Fibroblast of lung (primary cell): Measurements from ENCODE around the gene DOC2B. TPM values are rescaled to one million over a fixed set of nuclear protein-coding genes. Genes with fewer than 3 reads are reported as not detected.

Experiments used
- DNase-seq, 2 donors: peaks; one replicate each; pipeline versions ENCODE4 v3.0.0 to v3.0.0-alpha.2; 2010; ENCODE audit warnings: low read depth in 2 of 2
- H2AFZ ChIP-seq: 2 replicates; pipeline ENCODE4 v1.5.1; 2012; ENCODE audit warnings: low read length, control low read depth, inconsistent platforms
- H3K27ac ChIP-seq: 2 replicates; pipeline ENCODE4 v1.5.1; 2011; ENCODE audit warnings: low read length, control low read depth; ENCODE audit not compliant: insufficient read depth
- H3K27me3 ChIP-seq: 2 replicates; pipeline ENCODE4 v1.5.1; 2011; ENCODE audit warnings: mild to moderate bottlenecking, low read length; ENCODE audit not compliant: control insufficient read depth, insufficient read depth
- H3K36me3 ChIP-seq: 2 replicates; pipeline ENCODE4 v1.5.1; 2011; ENCODE audit warnings: low read length; ENCODE audit not compliant: control insufficient read depth, insufficient read depth
- H3K4me1 ChIP-seq: 2 replicates; pipeline ENCODE4 v1.5.1; 2011; ENCODE audit warnings: low read length; ENCODE audit not compliant: control insufficient read depth, insufficient read depth; ENCODE audit errors: extremely low read depth
- H3K4me2 ChIP-seq: 2 replicates; pipeline ENCODE4 v1.5.1; 2011; ENCODE audit warnings: low read length, control low read depth; ENCODE audit not compliant: insufficient read depth; ENCODE audit errors: extremely low read depth
- H3K4me3 ChIP-seq, 4 experiments: fragments of 200-600 bp in 1 of 4; sonication (generic) in 1 of 4; replicated peaks in 1 of 4; 2 replicates each; pipeline ENCODE4 v1.5.1; 2011 to 2016; ENCODE audit warnings: low read length in 4 of 4, low read depth in 3 of 4, mild to moderate bottlenecking in 3 of 4, control low read depth in 2 of 4, inconsistent platforms in 1 of 4, mixed read lengths in 1 of 4; ENCODE audit not compliant: insufficient read depth in 1 of 4; ENCODE audit errors: control extremely low read depth in 1 of 4
- H3K79me2 ChIP-seq: 2 replicates; pipeline ENCODE4 v1.5.1; 2012; ENCODE audit warnings: mild to moderate bottlenecking, low read length, inconsistent platforms; ENCODE audit not compliant: control insufficient read depth, insufficient read depth
- H3K9ac ChIP-seq: 2 replicates; pipeline ENCODE4 v1.5.1; 2011; ENCODE audit warnings: mild to moderate bottlenecking, low read length, control low read depth; ENCODE audit not compliant: insufficient read depth
- H3K9me3 ChIP-seq: 2 replicates; pipeline ENCODE4 v1.5.1; 2012; ENCODE audit warnings: low read depth, low read length; ENCODE audit not compliant: control insufficient read depth, insufficient read depth
- H4K20me1 ChIP-seq: 2 replicates; pipeline ENCODE4 v1.5.1; 2011; ENCODE audit warnings: low read length; ENCODE audit not compliant: control insufficient read depth, insufficient read depth; ENCODE audit errors: extremely low read depth
- EZH2 ChIP-seq: IDR thresholded peaks from 2 replicates; pipeline ENCODE4 v1.5.1; 2012; ENCODE audit warnings: low read length, control low read depth, mild to moderate bottlenecking; ENCODE audit errors: missing control alignments
- polyA plus RNA-seq, 2 donors: library from polyadenylated mRNA; depleted of rRNA in 1 of 2; stranded (reverse) in 1 of 2; unstranded in 1 of 2; fragments of >200 nt; gene quantifications; 2 replicates each; pipeline ENCODE4 v1.2.1, GENCODE V29; 2011 to 2012; ENCODE audit warnings: missing spikeins in 1 of 2
- total RNA-seq: library from RNA; depleted of rRNA; stranded (reverse); fragments of >200 nt; gene quantifications from 2 replicates; pipeline ENCODE4 v1.2.1, GENCODE V29; 2014
- TF ChIP-seq, protein P1 (sequence below), 2 donors: IDR thresholded peaks in 1 of 2; conservative IDR thresholded peaks in 1 of 2; 1 replicate in 1 of 2; 2 replicates in 1 of 2; pipeline ENCODE4 v1.5.1; 2011 to 2012; ENCODE audit warnings: low read length in 2 of 2, control low read depth in 1 of 2, inconsistent platforms in 1 of 2, low read depth in 1 of 2, mild to moderate bottlenecking in 1 of 2

The DOC2B gene
- total and polyA plus RNA-seq, 2 donors (not counting 1 experiment from before 2014, with no cell fraction given) = not detected

DNA sequence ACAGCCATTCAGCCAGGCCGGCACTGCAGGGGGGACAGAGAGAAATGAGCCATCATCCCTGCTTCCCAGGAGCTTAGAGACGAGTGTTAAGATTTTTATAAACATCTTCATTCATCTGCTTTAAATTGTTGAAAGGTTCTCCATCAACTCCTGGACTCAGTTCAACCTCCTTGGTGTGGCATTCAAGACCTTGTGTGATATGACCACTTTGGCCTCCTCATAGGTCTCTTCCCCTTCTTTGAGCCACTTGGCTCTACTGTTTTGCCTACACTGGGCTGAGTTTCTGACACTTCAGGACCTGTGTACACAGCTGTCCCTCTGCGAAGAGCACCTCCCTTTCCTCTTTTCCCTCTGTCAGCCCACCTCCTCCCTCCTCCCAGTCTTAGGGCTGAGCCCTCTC, 4.3 kb downstream of the DOC2B start:
- no peaks in the 10 kb centered on the region for H3K4me1 ChIP-seq
- H3K9me3 ChIP-seq = no peaks in the 10 kb centered on the region
- H3K4me3 ChIP-seq = no peak overlapping the region
- H3K4me2 ChIP-seq = no peak overlapping the region
- no peaks in the 10 kb centered on the region for H4K20me1 ChIP-seq
- no peak overlapping the region for H3K9ac ChIP-seq
- H3K27me3 ChIP-seq = peaks cover 12% of the 10 kb centered on the region
- H3K79me2 ChIP-seq = no peaks in the 10 kb centered on the region
- H2AFZ ChIP-seq = no peak overlapping the region
- no peak overlapping the region for H3K27ac ChIP-seq
- TF ChIP-seq, protein P1, sequence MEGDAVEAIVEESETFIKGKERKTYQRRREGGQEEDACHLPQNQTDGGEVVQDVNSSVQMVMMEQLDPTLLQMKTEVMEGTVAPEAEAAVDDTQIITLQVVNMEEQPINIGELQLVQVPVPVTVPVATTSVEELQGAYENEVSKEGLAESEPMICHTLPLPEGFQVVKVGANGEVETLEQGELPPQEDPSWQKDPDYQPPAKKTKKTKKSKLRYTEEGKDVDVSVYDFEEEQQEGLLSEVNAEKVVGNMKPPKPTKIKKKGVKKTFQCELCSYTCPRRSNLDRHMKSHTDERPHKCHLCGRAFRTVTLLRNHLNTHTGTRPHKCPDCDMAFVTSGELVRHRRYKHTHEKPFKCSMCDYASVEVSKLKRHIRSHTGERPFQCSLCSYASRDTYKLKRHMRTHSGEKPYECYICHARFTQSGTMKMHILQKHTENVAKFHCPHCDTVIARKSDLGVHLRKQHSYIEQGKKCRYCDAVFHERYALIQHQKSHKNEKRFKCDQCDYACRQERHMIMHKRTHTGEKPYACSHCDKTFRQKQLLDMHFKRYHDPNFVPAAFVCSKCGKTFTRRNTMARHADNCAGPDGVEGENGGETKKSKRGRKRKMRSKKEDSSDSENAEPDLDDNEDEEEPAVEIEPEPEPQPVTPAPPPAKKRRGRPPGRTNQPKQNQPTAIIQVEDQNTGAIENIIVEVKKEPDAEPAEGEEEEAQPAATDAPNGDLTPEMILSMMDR (conservative IDR thresholded peaks at IDR 0.05 in 1 of 2, IDR thresholded peaks at IDR 0.05 in 1 of 2; ENCODE audit: low read depth in 1 of 2, low read length in 2 of 2) = no peak
- TF ChIP-seq EZH2 = no peak
- H3K36me3 ChIP-seq = no peaks in the 10 kb centered on the region
- DNase-seq = no peak

DNA sequence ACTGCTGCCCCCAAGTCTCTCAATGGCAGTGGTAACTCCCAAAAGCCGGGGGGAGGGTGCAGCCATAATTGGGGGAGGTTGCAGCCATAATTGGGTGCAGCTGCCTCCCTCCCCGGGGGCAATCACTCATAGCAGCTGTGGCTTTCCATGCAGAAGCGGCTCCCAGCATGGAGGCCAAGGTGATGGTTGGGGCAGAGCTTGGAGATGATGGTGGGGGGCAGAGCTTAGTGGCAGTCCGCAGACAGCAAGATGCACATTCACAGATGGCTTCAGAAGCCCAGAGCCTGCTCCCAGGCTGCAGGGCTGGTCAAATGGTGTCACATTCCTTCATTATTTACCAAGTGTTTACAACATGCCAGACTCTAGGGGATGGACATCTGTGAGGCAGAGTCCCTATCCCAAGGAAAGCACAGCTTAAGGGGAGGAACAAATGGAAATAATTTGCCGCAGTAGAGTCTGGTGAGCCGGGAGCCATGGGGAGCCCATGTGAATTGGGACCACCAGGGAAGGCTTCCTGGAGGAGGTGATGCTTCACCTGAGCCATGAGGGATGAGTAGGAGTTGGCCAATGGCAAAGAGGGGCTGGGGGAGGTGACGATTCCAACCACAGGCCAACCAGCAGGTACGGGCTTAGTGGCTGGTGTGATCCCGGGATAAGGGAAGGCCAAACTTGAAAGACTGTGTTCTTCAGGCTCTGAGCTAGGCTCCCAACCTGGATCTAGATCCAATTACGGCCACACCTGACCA, 8.1 kb downstream of the DOC2B start:
- TF ChIP-seq, protein P1 (conservative IDR thresholded peaks at IDR 0.05 in 1 of 2, IDR thresholded peaks at IDR 0.05 in 1 of 2; ENCODE audit: low read depth in 1 of 2, low read length in 2 of 2) = no peak
- TF ChIP-seq EZH2 = no peak
- DNase-seq = no peak

DNA sequence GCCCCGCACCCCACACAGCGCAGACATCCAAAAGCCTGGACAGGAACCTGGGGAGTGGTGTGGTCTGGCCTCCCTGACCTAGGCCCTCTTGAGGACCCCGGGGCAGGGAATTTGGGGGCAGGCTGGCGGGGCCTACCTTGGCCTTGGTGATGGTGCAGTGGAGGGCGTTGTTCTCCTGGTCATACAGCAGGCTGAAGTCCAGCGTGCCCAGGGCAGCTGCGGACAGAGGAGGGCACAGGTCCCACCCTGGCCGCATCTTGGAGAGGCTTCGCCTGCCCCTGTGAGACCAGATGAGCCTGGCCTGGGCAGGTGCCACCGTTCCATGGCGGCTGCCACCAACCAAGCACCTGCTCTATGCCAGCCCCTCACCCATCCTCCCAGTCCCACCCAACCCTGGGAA, 9.0 kb downstream of the DOC2B start:
- Histone ChIP-seq H3K9me3 (no peaks in the 10 kb centered on the region), H3K4me3 (no peak overlapping the region), H2AFZ (no peak overlapping the region), H3K79me2 (no peaks in the 10 kb centered on the region), H3K9ac (no peak overlapping the region), H3K4me1 (no peaks in the 10 kb centered on the region), H3K36me3 (no peaks in the 10 kb centered on the region), H3K27me3 (no peaks in the 10 kb centered on the region), H4K20me1 (no peaks in the 10 kb centered on the region), H3K27ac (no peak overlapping the region), H3K4me2 (no peak overlapping the region)
- TF ChIP-seq, protein P1 (conservative IDR thresholded peaks at IDR 0.05 in 1 of 2, IDR thresholded peaks at IDR 0.05 in 1 of 2; ENCODE audit: low read depth in 1 of 2, low read length in 2 of 2) = no peak
- TF ChIP-seq EZH2 = no peak
- no peak for DNase-seq

More for the DNA sequence above, 8.1 kb downstream of the DOC2B start:
- H3K4me1 ChIP-seq = no peaks in the 10 kb centered on the region
- H3K36me3 ChIP-seq = no peaks in the 10 kb centered on the region
- no peaks in the 10 kb centered on the region for H3K9me3 ChIP-seq
- no peak overlapping the region for H3K9ac ChIP-seq
- H3K4me3 ChIP-seq = no peak overlapping the region
- no peaks in the 10 kb centered on the region for H3K79me2 ChIP-seq
- H4K20me1 ChIP-seq = no peaks in the 10 kb centered on the region
- H3K27ac ChIP-seq = no peak overlapping the region
- H3K27me3 ChIP-seq = no peaks in the 10 kb centered on the region
- no peak overlapping the region for H3K4me2 ChIP-seq
- H2AFZ ChIP-seq = no peak overlapping the region
